Stimulated activated naive CD8-positive, alpha-beta T cell treated with anti-CD3 and anti-CD28 coated beads, Interleukin-15, Interleukin-2, amounts not matched to agents 100 U/mL and 50 U/mL, for 24 hours (primary cell): ENCODE measurements around the gene UGGT1.

ENCODE experiments used
- ATAC-seq: fragments of 150-1000 bp; cut with Tn5 transposase; one replicate; pipeline ENCODE4 v1.10.0; 2021
- DNase-seq: peaks from one replicate; pipeline ENCODE4 v3.0.0; 2021

The UGGT1 gene, protein sequence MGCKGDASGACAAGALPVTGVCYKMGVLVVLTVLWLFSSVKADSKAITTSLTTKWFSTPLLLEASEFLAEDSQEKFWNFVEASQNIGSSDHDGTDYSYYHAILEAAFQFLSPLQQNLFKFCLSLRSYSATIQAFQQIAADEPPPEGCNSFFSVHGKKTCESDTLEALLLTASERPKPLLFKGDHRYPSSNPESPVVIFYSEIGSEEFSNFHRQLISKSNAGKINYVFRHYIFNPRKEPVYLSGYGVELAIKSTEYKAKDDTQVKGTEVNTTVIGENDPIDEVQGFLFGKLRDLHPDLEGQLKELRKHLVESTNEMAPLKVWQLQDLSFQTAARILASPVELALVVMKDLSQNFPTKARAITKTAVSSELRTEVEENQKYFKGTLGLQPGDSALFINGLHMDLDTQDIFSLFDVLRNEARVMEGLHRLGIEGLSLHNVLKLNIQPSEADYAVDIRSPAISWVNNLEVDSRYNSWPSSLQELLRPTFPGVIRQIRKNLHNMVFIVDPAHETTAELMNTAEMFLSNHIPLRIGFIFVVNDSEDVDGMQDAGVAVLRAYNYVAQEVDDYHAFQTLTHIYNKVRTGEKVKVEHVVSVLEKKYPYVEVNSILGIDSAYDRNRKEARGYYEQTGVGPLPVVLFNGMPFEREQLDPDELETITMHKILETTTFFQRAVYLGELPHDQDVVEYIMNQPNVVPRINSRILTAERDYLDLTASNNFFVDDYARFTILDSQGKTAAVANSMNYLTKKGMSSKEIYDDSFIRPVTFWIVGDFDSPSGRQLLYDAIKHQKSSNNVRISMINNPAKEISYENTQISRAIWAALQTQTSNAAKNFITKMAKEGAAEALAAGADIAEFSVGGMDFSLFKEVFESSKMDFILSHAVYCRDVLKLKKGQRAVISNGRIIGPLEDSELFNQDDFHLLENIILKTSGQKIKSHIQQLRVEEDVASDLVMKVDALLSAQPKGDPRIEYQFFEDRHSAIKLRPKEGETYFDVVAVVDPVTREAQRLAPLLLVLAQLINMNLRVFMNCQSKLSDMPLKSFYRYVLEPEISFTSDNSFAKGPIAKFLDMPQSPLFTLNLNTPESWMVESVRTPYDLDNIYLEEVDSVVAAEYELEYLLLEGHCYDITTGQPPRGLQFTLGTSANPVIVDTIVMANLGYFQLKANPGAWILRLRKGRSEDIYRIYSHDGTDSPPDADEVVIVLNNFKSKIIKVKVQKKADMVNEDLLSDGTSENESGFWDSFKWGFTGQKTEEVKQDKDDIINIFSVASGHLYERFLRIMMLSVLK (N-terminal part only)

DNA sequence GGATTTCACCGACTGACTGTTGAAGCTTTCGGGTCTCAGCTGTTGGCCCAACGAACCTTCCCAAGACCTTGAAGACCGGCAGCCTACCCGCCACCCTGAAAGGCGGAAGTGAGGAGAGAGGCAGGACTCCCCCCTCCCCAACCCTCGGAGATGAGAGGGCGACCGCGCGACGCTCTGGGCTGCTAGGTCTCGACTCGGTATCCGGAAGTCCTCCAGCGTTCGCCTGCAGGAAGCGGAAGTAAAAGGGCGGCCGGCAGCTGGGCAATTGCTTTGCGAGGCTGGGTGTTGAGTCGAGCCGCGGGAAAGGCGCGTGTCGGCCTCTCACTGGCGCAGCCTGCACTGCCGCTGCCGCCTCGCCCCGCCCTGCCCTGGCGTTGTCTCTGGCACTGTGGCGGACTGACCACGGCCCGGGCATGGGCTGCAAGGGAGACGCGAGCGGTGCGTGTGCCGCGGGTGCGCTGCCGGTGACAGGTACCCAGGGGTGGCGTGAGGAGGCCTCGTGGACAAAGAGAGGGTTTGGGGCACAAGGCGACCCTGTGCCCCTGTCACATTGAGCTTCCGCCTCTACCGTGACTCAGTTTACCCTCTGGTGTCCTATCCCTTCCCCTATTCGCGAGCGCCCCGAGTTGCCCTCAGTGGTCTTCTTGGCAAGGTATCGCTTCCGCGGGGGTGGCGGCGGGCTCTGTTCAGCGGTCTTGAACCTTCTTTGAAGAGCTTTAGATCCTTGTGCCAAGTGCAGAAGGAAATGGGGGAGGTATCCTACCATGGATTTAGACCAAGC lies at the start of gene UGGT1:
Gene UGGT1, plus strand, starts transcription at position 256 of the 781 bp plus-strand sequence. Its CDS starts 158 bp downstream, at position 414.
- DNase-seq (peak; percentile 93), ATAC-seq (peak; percentile 99)

DNA sequence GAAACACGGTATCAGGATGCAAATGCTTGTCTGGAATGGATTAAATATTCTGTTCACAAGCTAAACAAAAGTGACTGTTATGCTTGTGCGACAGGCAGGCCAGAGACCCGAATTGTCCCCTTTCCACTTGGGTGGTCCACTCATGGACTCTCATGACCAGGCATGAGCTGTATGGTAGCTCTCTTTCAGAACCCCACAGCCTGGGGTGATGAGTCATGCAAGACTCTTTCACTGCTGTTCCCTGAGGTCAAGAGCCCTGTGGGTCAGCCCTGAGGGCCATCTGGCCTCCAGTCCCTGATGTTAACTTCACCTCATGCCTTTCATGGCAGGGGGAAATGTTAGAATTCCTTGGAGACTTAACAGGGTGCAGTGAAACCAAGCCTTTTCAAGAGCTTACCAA lies 49.4 kb upstream of the UGGT1 start:
- ATAC-seq (no peak), DNase-seq (no peak)

DNA sequence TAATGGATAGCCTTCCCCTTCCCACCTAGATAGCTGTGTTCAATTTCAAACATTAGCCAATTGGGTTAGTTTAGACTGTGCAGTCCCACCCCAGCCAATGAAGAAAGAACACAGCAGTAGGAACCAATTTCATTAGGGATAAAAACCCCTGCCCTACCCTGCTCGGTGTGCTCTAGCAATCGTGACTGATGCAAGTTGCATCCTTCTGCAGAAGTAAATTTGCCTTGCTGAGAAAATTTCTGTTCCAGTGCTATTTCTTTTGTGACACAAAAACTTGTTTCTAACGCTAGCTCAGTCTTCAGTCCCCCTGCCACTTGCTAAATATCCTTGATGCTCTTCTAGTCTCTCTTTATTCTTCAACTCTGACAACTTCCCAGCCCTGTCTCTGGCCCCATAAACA lies 48.0 kb upstream of the UGGT1 start:
- ATAC-seq (no peak), DNase-seq (no peak)

- no peak for DNase-seq
- ATAC-seq, result no peak
These were observed 37.7 kb upstream of the UGGT1 start for GRCh38 chr2:128053331-128053730.

GRCh38 chr2:128054104-128054885 lies 36.7 kb upstream of the UGGT1 start:
- ATAC-seq (no peak), DNase-seq (no peak)

DNA sequence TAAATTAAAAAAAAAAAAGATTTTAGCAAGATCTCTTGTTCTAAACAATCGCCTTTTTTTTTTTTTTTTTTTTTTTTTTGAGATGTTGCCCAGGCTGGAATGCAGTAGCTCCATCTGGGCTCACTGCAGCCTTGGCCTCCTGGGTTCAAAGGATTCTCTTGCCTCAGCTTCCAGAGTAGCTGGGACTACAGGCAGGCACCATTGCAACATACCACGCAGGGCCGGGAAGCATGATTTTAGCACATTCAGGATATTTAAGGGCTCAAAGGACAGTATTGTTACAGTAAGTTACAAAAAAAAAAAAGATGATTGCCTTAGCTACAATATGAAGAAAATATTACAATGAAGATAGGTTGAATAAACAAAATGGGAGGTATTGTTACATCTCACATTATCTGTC lies 33.7 kb upstream of the UGGT1 start:
- no peak for ATAC-seq

DNA sequence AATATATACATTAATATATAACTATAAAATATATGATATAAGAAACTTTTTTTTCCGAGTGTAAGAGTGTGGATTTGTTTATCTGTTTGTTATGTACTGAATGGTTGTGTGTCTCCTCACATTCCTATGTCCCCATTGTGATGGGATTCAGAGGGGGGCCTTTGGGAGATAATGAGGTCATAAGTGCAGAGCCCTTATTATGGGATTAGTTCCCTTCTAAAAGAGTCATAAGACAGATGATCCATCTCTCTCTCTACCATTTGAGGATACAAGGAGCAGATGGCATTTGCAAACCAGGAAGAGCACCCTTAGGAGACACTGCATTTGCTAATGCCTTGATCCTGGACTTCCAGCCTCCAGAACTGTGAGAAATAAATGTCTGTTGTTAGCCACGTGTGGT lies 32.9 kb upstream of the UGGT1 start:
- no peak for DNase-seq
- ATAC-seq, result no peak

More for the DNA sequence above, 33.7 kb upstream of the UGGT1 start:
- DNase-seq, result no peak

- ATAC-seq (no peak), DNase-seq (no peak)
These were observed 28.4 kb upstream of the UGGT1 start for GRCh38 chr2:128062571-128062970.

GRCh38 chr2:128064353-128064752 lies 26.6 kb upstream of the UGGT1 start:
- no peak for DNase-seq
- ATAC-seq, result no peak

DNA sequence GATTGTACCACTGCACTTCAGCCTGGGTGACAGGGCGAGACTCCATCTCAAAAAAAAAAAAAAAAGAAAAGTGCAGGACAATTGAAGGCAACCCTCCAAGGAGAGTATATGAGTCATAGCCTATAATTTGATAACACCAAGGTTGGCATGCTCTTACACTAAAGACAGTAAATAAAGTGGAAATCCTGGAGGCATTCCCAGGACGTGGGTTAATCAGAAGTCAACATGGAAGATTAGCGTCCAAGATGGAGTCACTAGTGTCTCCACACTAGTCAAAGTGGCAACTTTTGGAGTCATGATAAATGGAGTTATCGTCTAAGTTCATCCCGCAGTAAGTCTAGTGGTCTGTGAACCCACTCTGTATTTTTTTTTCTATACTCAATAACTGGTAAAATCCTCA lies 21.2 kb upstream of the UGGT1 start:
- ATAC-seq (no peak), DNase-seq (no peak)

GRCh38 chr2:128073278-128073677 lies 17.7 kb upstream of the UGGT1 start:
- no peak for ATAC-seq

GRCh38 chr2:128076461-128077106 lies 14.4 kb upstream of the UGGT1 start:
- ATAC-seq (no peak), DNase-seq (no peak)

More at GRCh38 chr2:128073278-128073677, 17.7 kb upstream of the UGGT1 start:
- DNase-seq, result no peak

- DNase-seq, result no peak
- ATAC-seq, result no peak
These were observed 6.2 kb upstream of the UGGT1 start for GRCh38 chr2:128084757-128085156.

DNA sequence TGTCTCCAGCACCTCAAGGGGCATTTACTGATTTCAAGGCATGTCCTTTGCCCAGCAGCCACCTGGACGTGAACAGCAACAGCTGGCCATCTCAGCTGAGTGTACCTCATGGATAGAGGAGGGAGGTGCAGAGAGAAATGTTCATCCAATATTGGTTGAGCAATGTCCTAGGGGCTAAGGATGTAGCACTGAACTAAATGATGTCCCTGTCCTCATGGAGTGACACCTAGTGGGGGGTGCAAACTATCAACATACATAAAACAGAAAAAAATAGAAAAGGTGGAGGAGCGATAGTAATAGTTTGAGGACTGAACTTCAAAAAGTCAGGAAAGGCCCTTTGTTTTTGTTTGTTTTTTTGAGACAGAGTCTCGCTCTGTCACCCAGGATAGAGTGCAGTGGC lies 4.8 kb upstream of the UGGT1 start:
- DNase-seq (no peak), ATAC-seq (no peak)

DNA sequence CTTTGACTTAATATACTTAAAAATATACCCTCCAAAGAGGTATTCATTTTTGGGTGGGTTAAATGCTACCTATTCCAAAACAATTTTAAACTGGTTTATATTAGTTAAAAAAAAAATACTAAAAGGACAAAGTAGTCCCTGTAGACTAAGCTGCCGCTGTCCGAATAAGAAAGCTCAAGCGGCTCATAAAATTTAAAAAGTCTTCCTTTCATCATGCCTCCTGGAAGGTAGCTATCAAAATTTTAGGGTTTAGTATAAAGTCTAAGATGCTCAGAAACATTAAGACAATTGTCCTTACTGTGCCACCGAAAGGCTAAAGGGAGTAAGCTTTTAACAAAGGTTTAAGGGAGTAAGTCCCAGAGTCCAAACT lies 440 bp upstream of the UGGT1 start:
- ATAC-seq (no peak), DNase-seq (no peak)

DNA sequence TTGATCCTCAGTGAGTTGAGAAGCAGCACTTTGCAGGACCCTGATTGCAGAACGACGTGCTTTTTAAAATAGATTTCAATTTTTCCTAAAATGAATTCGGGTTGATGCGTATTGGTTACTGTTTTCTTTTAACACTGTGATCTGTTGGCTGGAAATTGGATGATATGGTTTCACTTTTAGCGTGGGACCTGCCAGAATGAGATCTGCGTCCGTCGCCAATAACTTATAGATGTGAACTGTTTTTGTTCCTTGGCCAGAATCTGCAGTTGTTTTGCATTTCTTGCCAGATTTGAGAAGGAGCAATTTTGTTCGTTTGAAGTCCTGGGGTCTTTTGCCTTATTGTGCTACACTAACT lies 703 bp downstream of the UGGT1 start:
- no peak for DNase-seq
- ATAC-seq, result no peak

DNA sequence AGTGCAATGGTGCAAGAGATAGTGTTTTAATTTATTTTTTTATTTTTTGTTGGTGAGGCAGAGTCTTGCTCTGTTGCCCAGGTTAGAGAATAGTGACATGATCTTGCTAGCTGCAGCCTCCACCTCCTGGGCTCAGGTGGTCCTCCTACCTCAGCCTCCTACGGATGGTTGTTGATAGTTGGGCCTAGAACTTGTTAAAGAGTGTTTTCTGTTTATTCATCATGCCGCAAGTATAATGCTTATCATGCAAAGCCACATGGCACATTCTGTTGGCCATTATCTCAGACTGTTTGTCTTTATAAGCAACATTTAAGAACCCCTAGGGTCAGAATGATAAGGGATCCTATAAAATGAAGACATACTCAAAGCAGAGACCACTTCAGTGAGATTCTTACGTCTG lies 1.7 kb downstream of the UGGT1 start:
- DNase-seq (no peak), ATAC-seq (no peak)

DNA sequence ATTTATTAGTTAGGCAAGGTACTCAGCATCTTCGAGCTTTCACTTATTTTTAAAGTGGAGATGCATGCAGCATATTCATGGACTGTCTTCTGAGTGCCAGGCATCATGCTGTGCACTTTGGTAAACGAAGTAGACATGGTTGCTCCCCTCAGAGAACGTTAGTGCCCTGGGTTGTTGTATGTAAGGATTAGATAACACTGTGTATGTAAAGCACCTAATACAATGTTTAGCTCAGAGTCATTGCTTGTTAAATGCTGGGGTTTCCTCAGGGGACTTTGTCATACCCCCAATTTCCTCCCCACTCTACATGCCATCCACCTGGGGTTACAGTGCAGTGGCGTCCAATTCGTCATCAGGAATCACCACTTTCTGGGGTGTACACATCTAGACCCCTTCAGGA lies 2.8 kb downstream of the UGGT1 start:
- ATAC-seq (no peak), DNase-seq (no peak)

DNA sequence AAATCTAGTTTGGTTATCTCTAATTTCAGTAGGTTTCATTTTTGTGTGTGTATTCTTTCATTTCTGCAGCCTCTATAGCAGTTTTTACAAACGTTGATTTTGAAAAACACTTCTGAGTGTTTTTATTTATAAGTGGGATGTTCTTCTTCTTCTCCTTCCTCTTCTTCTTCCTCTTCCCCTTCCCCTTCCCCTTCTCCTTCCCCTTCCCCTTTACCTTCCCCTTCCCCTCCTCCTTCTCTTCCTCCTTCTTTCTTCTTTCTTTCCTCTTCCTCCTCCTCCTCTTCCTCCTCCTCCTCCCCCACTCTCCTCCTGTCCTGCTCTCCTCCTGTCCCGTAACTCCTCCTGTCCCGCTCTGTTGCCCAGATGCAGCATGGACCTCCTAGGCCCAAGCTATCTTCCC lies 4.2 kb downstream of the UGGT1 start:
- DNase-seq, result no peak
- no peak for ATAC-seq

DNA sequence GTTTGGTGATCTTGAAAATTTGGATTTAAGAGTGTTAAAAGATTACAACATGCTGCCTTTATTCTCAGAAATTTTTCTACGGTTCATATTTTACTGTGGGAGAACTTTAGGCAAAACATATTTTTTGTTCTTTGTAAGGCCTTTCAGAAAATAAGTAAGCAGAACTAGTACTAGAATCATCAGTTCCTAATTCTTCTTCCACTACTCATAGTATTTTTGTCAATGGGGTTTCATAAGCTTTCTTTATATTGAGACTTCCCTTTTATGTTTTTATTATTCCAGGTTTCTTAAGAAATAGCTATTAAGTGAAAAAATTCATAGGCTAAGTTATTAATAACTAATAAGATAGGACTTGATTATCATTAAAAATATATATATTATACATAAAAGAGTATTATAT lies 12.4 kb downstream of the UGGT1 start:
- DNase-seq, result no peak
- ATAC-seq, result no peak
